Upper lobe of left lung (tissue), 4 donors: ENCODE data around the gene THOC1.

ENCODE experiments used
- EP300 ChIP-seq, 4 donors: sonication (generic); formaldehyde crosslinking; IDR thresholded peaks; one replicate each; pipeline ENCODE4 v1.5.1; 2017; ENCODE audit warnings: antibody characterized with exemption in 4 of 4, control low read depth in 2 of 4
- POLR2A ChIP-seq, 4 donors: fragments of 450-650 bp; IDR thresholded peaks; one replicate each; pipeline ENCODE4 v1.5.1; 2016 to 2017; ENCODE audit warnings: antibody characterized with exemption in 4 of 4, mild to moderate bottlenecking in 2 of 4
- POLR2AphosphoS5 ChIP-seq, 2 donors: sonication (generic); formaldehyde crosslinking; IDR thresholded peaks; one replicate each; pipeline ENCODE4 v1.5.1; 2017; ENCODE audit warnings: antibody characterized with exemption in 2 of 2
- TF ChIP-seq, protein P1 (sequence below), 6 experiments: fragments of 450-650 bp in 4 of 6; fragments of 200-600 bp in 2 of 6; sonication (generic) in 2 of 6; IDR thresholded peaks; one replicate each; pipeline ENCODE4 v1.5.1; 2016 to 2019; ENCODE audit warnings: antibody characterized with exemption in 6 of 6

DNA sequence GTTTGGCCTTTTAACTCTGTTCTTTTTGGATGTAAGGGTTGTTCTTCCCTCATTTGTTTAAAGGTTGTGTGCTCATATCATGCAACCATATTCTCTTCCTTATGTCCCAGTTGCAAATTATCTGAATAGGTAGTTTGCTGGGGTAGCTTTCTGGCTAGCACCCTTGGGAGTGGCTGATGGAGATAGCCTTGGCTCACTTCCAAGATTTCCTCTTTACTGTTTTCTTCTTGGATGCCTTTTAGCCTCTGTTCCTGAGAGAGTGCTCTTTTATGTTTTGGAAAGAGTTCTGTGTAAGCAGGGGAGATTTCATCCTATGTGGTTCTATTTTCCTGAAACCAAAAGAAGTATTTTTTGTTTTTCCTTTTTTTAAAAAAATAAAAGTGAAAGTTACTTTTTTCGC, 84.1 kb downstream of the THOC1 start:
- TF ChIP-seq, protein P1, sequence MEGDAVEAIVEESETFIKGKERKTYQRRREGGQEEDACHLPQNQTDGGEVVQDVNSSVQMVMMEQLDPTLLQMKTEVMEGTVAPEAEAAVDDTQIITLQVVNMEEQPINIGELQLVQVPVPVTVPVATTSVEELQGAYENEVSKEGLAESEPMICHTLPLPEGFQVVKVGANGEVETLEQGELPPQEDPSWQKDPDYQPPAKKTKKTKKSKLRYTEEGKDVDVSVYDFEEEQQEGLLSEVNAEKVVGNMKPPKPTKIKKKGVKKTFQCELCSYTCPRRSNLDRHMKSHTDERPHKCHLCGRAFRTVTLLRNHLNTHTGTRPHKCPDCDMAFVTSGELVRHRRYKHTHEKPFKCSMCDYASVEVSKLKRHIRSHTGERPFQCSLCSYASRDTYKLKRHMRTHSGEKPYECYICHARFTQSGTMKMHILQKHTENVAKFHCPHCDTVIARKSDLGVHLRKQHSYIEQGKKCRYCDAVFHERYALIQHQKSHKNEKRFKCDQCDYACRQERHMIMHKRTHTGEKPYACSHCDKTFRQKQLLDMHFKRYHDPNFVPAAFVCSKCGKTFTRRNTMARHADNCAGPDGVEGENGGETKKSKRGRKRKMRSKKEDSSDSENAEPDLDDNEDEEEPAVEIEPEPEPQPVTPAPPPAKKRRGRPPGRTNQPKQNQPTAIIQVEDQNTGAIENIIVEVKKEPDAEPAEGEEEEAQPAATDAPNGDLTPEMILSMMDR (IDR thresholded peaks at IDR 0.05), result no peak
- TF ChIP-seq EP300 (IDR thresholded peaks at IDR 0.05) (no peak), POLR2AphosphoS5 (IDR thresholded peaks at IDR 0.05) (no peak), POLR2A (IDR thresholded peaks at IDR 0.05) (no peak)
